HG03159 (cell line): ENCODE results near the gene ANKRD2.
A peak's percentile ranks its signal among the peaks of the same experiment; 100 is the strongest.
"Not testable (repeated sequence)": the region's sequence is repeated elsewhere in the genome, so short reads cannot be mapped to it uniquely, and the experiment has no call there.

Source experiments
- ATAC-seq: cut with Tn5 transposase; IDR thresholded peaks from one replicate; pipeline ENCODE4 v1.9.1; 2021; ENCODE audit warnings: mild to moderate bottlenecking, moderate library complexity; ENCODE audit not compliant: unreplicated experiment

ANKRD2 gene

GRCh38 chr10:97570789-97571471 is 1.6 kb upstream of the ANKRD2 start:
- ATAC-seq = no peak

GRCh38 chr10:97571622-97572021 is 957 bp upstream of the ANKRD2 start:
- ATAC-seq = no peak

GRCh38 chr10:97573021-97573420 is 442 bp downstream of the ANKRD2 start:
- ATAC-seq = no peak

GRCh38 chr10:97573672-97574071 is 1.1 kb downstream of the ANKRD2 start:
- no peak for ATAC-seq

GRCh38 chr10:97574374-97575126 is 2.0 kb downstream of the ANKRD2 start:
- ATAC-seq = no peak

- ATAC-seq = no peak
Observed at GRCh38 chr10:97575127-97575668, 2.6 kb downstream of the ANKRD2 start.

GRCh38 chr10:97576487-97576886 is 3.9 kb downstream of the ANKRD2 start:
- not testable (repeated sequence) for ATAC-seq

- ATAC-seq = no peak
Observed at GRCh38 chr10:97577701-97578100, 5.1 kb downstream of the ANKRD2 start.

- no peak for ATAC-seq
Observed at GRCh38 chr10:97578171-97578844, 5.7 kb downstream of the ANKRD2 start.

- no peak for ATAC-seq
Observed at GRCh38 chr10:97580421-97581367, 8.1 kb downstream of the ANKRD2 start.

- ATAC-seq = no peak
Observed at GRCh38 chr10:97582169-97582568, 9.6 kb downstream of the ANKRD2 start.

GRCh38 chr10:97583476-97583875 is 10.9 kb downstream of the ANKRD2 start:
- ATAC-seq = no peak

GRCh38 chr10:97584060-97584797 is 11.7 kb downstream of the ANKRD2 start, which contains the start of gene HOGA1:
TSS of gene HOGA1 (plus strand) at chr10:97584389. CDS start at chr10:97584704, 315 bp downstream.
- peak; percentile 67 for ATAC-seq

- ATAC-seq = no peak
Observed at GRCh38 chr10:97584798-97585438, 12.3 kb downstream of the ANKRD2 start.

- no peak for ATAC-seq
Observed at GRCh38 chr10:97585439-97585811, 12.8 kb downstream of the ANKRD2 start.

- ATAC-seq = no peak
Observed at GRCh38 chr10:97587183-97587582, 14.6 kb downstream of the ANKRD2 start.

- no peak for ATAC-seq
Observed at GRCh38 chr10:97589479-97589878, 16.9 kb downstream of the ANKRD2 start, which contains the start of gene C10orf62. TSS of gene C10orf62 (plus strand) at chr10:97589721. CDS start at chr10:97589898, 177 bp downstream.

GRCh38 chr10:97590082-97590747 is 17.6 kb downstream of the ANKRD2 start:
- no peak for ATAC-seq
